Skeletal muscle cell (primary cell): ENCODE measurements around the gene NF2.
A peak's percentile ranks its signal among the peaks of the same experiment; 100 is the strongest.
"Not testable (repeated sequence)": the region's sequence is repeated elsewhere in the genome, so short reads cannot be mapped to it uniquely, and the experiment has no call there.

Experiments used
- DNase-seq: peaks from one replicate; pipeline ENCODE4 v3.0.0-alpha.2; 2010; ENCODE audit warnings: low read depth
- H3K4me3 ChIP-seq: 2 replicates; pipeline ENCODE4 v1.5.1; 2011; ENCODE audit warnings: low read depth, mild to moderate bottlenecking, control low read depth, low read length, moderate library complexity

The NF2 gene

GRCh38 chr22:29593923-29594322 is 9.5 kb upstream of the NF2 start:
- no peak overlapping the region for H3K4me3 ChIP-seq
- no peak for DNase-seq

- H3K4me3 ChIP-seq, DNase-seq: not testable (repeated sequence)
Observed at GRCh38 chr22:29594447-29594846, 9.0 kb upstream of the NF2 start.

GRCh38 chr22:29596408-29596807 is 7.0 kb upstream of the NF2 start:
- no peak for DNase-seq
- no peak overlapping the region for H3K4me3 ChIP-seq

GRCh38 chr22:29597871-29598683 is 5.4 kb upstream of the NF2 start:
- not testable (repeated sequence) for DNase-seq, H3K4me3 ChIP-seq

GRCh38 chr22:29598684-29599020 is 4.8 kb upstream of the NF2 start:
- no peak for DNase-seq
- H3K4me3 ChIP-seq: no peak overlapping the region

GRCh38 chr22:29604076-29604360 is 585 bp downstream of the NF2 start:
- no peak for DNase-seq

GRCh38 chr22:29605527-29605850 is 2.1 kb downstream of the NF2 start:
- DNase-seq: no peak
- H3K4me3 ChIP-seq: no peak overlapping the region

More at GRCh38 chr22:29604076-29604360, 585 bp downstream of the NF2 start:
- H3K4me3 ChIP-seq: peak overlapping the region; percentile 93

- DNase-seq: no peak
- H3K4me3 ChIP-seq: no peak overlapping the region
Observed at GRCh38 chr22:29606320-29606719, 2.9 kb downstream of the NF2 start.

- DNase-seq: no peak
- no peak overlapping the region for H3K4me3 ChIP-seq
Observed at GRCh38 chr22:29607426-29607825, 4.0 kb downstream of the NF2 start.

- no peak for DNase-seq
- H3K4me3 ChIP-seq: no peak overlapping the region
Observed at GRCh38 chr22:29609139-29609538, 5.7 kb downstream of the NF2 start.

GRCh38 chr22:29610780-29611179 is 7.3 kb downstream of the NF2 start:
- H3K4me3 ChIP-seq: no peak overlapping the region
- no peak for DNase-seq

GRCh38 chr22:29615705-29616327 is 12.4 kb downstream of the NF2 start:
- no peak overlapping the region for H3K4me3 ChIP-seq
- DNase-seq: no peak

GRCh38 chr22:29617922-29618629 is 14.6 kb downstream of the NF2 start:
- H3K4me3 ChIP-seq: no peak overlapping the region
- DNase-seq: no peak

GRCh38 chr22:29621761-29622526 is 18.5 kb downstream of the NF2 start:
- peak overlapping the region; percentile 31 for H3K4me3 ChIP-seq
- peak; percentile 76 for DNase-seq

GRCh38 chr22:29623059-29623458 is 19.6 kb downstream of the NF2 start:
- no peak overlapping the region for H3K4me3 ChIP-seq

GRCh38 chr22:29623553-29624169 is 20.2 kb downstream of the NF2 start:
- no peak for DNase-seq
- H3K4me3 ChIP-seq: no peak overlapping the region

More at GRCh38 chr22:29623059-29623458, 19.6 kb downstream of the NF2 start:
- no peak for DNase-seq

GRCh38 chr22:29625090-29625825 is 21.8 kb downstream of the NF2 start:
- DNase-seq: no peak
- no peak overlapping the region for H3K4me3 ChIP-seq

- DNase-seq: peak; percentile 71
- no peak overlapping the region for H3K4me3 ChIP-seq
Observed at GRCh38 chr22:29626497-29627195, 23.2 kb downstream of the NF2 start.

GRCh38 chr22:29627196-29627535 is 23.7 kb downstream of the NF2 start:
- no peak for DNase-seq
- H3K4me3 ChIP-seq: no peak overlapping the region
